C4-2B (cell line): ENCODE data around the gene CORO2B.
A peak's percentile ranks its signal among the peaks of the same experiment; 100 is the strongest.

Experiments used
- H3K27ac ChIP-seq: fragments of 450-650 bp; 2 replicates; pipeline ENCODE4 v1.5.1; 2017
- ZFX ChIP-seq: fragments of 450-650 bp; IDR thresholded peaks from 2 replicates; pipeline ENCODE4 v1.6.1; 2017
- TF ChIP-seq, protein P1 (sequence below): fragments of 450-650 bp; conservative IDR thresholded peaks from 2 replicates; pipeline ENCODE4 v1.5.1; 2017; ENCODE audit warnings: mild to moderate bottlenecking

Gene CORO2B

DNA sequence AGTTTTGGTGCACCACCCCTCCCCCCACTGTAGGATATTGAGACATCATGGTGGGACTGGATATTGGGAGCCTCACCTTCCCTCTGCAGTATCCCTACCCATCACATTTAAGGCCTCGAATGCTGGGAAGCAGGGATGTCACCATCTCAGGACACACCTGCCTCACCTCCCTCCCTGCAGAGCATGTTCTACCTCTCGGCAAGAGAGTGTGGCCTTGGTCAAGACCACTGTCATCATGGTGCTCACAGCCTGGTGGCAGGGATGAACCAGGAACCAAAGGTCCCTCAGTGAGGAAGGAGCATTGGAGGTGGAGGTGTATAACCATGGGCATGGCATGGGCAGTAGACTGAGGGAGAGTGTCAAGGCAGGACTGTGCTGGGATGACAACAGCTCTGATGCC is 104.8 kb downstream of the CORO2B start:
- H3K27ac ChIP-seq, result no peak overlapping the region
- TF ChIP-seq, protein P1, sequence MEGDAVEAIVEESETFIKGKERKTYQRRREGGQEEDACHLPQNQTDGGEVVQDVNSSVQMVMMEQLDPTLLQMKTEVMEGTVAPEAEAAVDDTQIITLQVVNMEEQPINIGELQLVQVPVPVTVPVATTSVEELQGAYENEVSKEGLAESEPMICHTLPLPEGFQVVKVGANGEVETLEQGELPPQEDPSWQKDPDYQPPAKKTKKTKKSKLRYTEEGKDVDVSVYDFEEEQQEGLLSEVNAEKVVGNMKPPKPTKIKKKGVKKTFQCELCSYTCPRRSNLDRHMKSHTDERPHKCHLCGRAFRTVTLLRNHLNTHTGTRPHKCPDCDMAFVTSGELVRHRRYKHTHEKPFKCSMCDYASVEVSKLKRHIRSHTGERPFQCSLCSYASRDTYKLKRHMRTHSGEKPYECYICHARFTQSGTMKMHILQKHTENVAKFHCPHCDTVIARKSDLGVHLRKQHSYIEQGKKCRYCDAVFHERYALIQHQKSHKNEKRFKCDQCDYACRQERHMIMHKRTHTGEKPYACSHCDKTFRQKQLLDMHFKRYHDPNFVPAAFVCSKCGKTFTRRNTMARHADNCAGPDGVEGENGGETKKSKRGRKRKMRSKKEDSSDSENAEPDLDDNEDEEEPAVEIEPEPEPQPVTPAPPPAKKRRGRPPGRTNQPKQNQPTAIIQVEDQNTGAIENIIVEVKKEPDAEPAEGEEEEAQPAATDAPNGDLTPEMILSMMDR, result no peak
- no peak for TF ChIP-seq ZFX

DNA sequence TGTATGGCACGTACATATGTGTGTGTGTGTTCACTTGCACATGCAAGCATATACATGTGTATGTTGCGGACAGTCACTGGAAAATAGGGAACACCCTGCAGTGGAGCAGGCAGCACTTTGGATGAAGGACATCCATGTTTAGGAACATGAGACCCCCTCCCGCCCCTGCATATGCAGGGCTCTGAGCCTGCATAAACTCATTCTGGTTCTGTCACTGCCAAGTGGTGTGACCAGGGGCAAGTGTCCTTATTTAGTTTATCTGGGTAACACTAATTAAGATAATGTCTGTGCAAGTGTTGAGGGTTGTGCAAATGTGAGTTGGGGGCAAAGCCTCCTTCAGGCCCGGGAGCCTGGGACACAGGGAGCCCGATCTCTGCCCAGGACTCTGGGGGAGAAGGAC is 105.7 kb downstream of the CORO2B start:
- TF ChIP-seq, protein P1, result no peak
- no peak for TF ChIP-seq ZFX
- H3K27ac ChIP-seq, result no peak overlapping the region

DNA sequence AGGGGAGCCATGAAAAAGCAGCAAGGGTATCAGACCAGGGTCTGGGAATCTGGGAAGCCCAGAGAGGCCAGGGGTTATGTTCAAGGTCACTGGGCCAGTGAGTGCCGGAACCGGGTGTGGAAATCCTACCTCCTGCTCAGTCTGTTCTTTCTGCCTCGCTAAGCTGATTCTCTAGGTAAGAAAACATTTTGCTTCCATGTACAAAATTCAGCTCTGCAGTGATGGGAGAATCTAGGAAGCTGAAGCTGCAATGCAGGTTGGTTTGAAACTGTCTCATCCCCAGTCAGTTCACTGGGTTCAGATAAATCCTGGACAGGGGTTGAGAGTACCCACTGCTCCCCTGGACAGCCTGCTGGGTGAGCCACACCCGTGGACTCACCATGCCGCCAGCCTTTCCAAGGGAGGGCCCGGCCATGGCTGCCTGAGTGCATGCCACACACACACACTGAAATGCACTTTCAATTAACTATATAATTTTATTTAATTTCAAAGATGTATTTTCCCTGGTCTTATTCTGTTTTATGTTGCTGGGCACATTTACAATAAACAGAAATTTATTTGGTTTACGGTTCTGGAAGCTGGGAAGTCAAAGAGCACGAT is 108.4 kb downstream of the CORO2B start:
- no peak overlapping the region for H3K27ac ChIP-seq
- no peak for TF ChIP-seq ZFX
- TF ChIP-seq, protein P1, result no peak

DNA sequence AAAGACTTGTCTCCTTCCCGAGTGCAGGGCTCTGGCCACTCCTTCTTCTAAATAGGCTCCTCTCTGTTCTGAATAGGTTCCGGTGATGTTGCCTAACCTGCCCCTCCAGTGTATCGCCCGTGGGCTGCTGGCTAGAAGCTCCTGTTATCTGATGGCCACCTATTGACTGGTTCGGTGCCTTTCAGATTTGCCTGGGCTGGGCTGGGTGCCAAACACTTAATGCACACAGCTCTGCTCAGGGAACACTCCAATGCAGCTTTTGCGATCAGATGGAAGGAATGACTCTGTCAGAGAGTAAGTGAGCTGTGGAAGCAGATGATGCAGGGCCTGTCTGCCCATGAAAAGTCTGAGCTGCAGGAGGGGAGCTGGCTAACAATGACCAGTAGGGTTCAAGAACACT is 112.9 kb downstream of the CORO2B start:
- TF ChIP-seq, protein P1, result no peak
- no peak for TF ChIP-seq ZFX
- peak overlapping the region; percentile 48 for H3K27ac ChIP-seq

DNA sequence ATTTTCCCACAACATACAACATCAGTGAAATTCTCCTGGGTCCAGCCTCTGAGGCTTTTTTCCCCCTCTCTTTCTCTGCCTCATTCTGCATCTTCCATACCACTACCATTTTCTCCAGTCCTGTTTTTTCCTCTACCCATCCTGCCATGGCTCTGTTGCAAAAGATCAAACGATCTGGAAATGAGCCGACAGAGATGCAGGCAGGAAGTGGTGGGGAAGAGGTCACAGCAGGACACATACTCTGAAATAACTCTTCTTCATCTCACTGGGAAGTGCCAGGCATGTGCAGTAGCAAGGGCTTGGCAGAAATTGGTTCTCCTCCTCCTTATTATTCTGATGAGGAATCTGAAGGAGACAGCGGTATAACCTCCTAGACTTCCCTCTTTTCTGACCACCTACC is 114.3 kb downstream of the CORO2B start:
- no peak for TF ChIP-seq ZFX
- TF ChIP-seq, protein P1, result no peak
- peak overlapping the region; percentile 37 for H3K27ac ChIP-seq

DNA sequence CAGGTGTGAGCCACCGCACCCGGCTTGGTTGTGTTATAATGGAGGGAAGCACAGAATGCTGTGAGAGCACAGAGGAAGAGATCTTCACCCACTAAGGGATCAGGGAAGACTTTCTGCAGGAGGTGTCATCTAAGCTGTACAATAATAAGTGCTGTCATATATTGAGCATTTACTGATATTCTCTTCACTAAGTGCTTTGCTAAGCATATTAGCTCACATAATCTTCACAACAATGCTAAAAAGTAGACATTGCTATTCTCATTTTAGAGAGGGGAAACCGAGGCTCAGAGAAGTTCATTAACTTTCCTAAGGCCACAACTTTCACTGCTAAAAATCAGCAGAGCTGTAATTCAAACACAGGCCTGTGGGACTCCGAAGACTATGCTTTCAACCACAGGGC is 115.3 kb downstream of the CORO2B start:
- H3K27ac ChIP-seq, result peak overlapping the region; percentile 37; the same call in 1 of the 2 replicates

DNA sequence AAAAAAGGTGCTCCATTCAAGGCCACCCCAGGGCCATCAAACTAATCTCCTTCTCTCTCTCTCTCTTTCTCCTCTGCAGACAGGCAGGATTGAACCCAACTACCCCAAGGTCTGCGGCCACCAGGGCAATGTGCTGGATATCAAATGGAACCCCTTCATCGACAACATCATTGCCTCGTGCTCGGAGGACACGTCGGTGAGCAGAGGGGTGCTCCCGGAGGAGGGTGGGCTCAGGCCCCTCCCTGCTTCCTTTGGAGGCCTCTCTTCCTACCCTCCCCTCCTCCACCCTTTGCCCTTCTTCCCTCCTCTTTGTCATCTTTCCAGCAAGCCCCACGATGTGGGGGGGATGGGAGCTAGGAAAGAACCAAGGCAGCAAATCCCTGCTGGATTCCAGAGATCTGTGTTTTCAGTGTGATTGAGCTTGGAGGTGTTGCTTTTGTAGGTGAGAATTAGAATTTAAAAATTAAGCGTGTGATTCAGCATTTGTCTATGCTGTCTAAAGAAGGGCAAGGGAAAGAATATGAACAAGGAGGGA is 116.3 kb downstream of the CORO2B start:
- TF ChIP-seq, protein P1, result no peak
- no peak for TF ChIP-seq ZFX
- H3K27ac ChIP-seq, result no peak overlapping the region

More for the DNA sequence above, 115.3 kb downstream of the CORO2B start:
- TF ChIP-seq, protein P1, result no peak
- TF ChIP-seq ZFX, result no peak
